A549 (cell line): Measurements from ENCODE around the gene ZNF407. TPM values are rescaled to one million over a fixed set of nuclear protein-coding genes. Genes with fewer than 3 reads are reported as not detected.

Experiments
- ATAC-seq, 2 experiments: fragments of 200-7000 bp in 1 of 2; fragments of >200 bp in 1 of 2; cut with Nextera tagmentation in 1 of 2; cut with Tn5 transposase in 1 of 2; 3 replicates each; pipeline versions ENCODE4 v1.8.0 to v1.9.1; 2018 to 2020; ENCODE audit warnings: mild to moderate bottlenecking in 1 of 2, moderate library complexity in 1 of 2
- CTCF ChIA-PET: fragments of 300-600 bp; sonication (Branson Sonifier 250); formaldehyde crosslinking; extraction: SDS; loops from one replicate; lab custom pipeline; 2021; ENCODE audit warnings: antibody characterized with exemption, inconsistent platforms; lab: Yijun Ruan, JAX
- POLR2A ChIA-PET: fragments of 350-600 bp; formaldehyde crosslinking; extraction: SDS; loops from one replicate; lab custom pipeline; 2021; ENCODE audit warnings: antibody characterized with exemption, inconsistent platforms; lab: Yijun Ruan, JAX
- DNase-seq, 2 experiments: peaks; one replicate each; pipeline versions ENCODE4 v3.0.0 to v3.0.0-alpha.2; 2011 to 2016; ENCODE audit warnings: low read depth in 1 of 2, low spot score in 1 of 2
- FAIRE-seq: peaks from 2 replicates; lab custom pipeline; 2011; peaks lifted over from hg19 to GRCh38; lab: Jason Lieb, UNC
- H3K27ac ChIP-seq, 2 experiments: fragments of >200 bp; sonication (Bioruptor Twin); formaldehyde crosslinking; 3 replicates each; pipeline ENCODE4 v1.5.1; 2016 to 2017
- H3K4me1 ChIP-seq: fragments of >200 bp; sonication (Bioruptor Twin); formaldehyde crosslinking; 3 replicates; pipeline ENCODE4 v1.6.1; 2016
- H3K4me2 ChIP-seq: fragments of >200 bp; sonication (Bioruptor Twin); formaldehyde crosslinking; 3 replicates; pipeline ENCODE4 v1.6.1; 2016
- H3K4me3 ChIP-seq: fragments of >200 bp; sonication (Bioruptor Twin); formaldehyde crosslinking; 3 replicates; pipeline ENCODE4 v1.5.1; 2016
- H3K9me3 ChIP-seq: fragments of >200 bp; sonication (Bioruptor Twin); formaldehyde crosslinking; 3 replicates; pipeline ENCODE4 v1.6.1; 2016
- CHD2 ChIP-seq: fragments of 150-350 bp; IDR thresholded peaks from 2 replicates; pipeline ENCODE4 v1.6.1; 2014; ENCODE audit warnings: low read length; ENCODE audit not compliant: partially characterized antibody
- CHD4 ChIP-seq: fragments of 200-600 bp; sonication (generic); IDR thresholded peaks from 2 replicates; pipeline ENCODE4 v1.6.1; 2016; ENCODE audit warnings: antibody characterized with exemption, mild to moderate bottlenecking, borderline replicate concordance
- CTCF ChIP-seq: fragments of >200 bp; sonication (Bioruptor Twin); formaldehyde crosslinking; IDR thresholded peaks from 3 replicates; pipeline ENCODE4 v1.5.1; 2016
- EHF ChIP-seq: fragments of 250-450 bp; sonication (Bioruptor Pico); IDR thresholded peaks from 2 replicates; pipeline ENCODE4 v1.5.0; 2020; ENCODE audit warnings: mild to moderate bottlenecking
- FOXS1 ChIP-seq: fragments of 250-450 bp; sonication (Bioruptor Pico); IDR thresholded peaks from 2 replicates; pipeline ENCODE4 v1.5.0; 2020; ENCODE audit warnings: mild to moderate bottlenecking, moderate library complexity
- GATA3 ChIP-seq: IDR thresholded peaks from 2 replicates; pipeline ENCODE4 v1.6.1; 2012; ENCODE audit warnings: borderline replicate concordance
- HES2 ChIP-seq: fragments of >200 bp; sonication (Bioruptor Twin); formaldehyde crosslinking; IDR thresholded peaks from 2 replicates; pipeline ENCODE4 v1.6.1; 2016
- HEYL ChIP-seq: fragments of 250-450 bp; sonication (Bioruptor Pico); IDR thresholded peaks from 2 replicates; pipeline ENCODE4 v1.8.0; 2021; ENCODE audit warnings: mild to moderate bottlenecking, moderate library complexity
- HOXB13 ChIP-seq: fragments of 250-450 bp; sonication (Bioruptor Pico); IDR thresholded peaks from 2 replicates; pipeline ENCODE4 v1.5.0; 2020; ENCODE audit warnings: low read depth, mild to moderate bottlenecking, moderate library complexity
- HOXB5 ChIP-seq: fragments of 250-450 bp; sonication (Bioruptor Pico); IDR thresholded peaks from 2 replicates; pipeline ENCODE4 v1.5.0; 2020; ENCODE audit warnings: mild to moderate bottlenecking, moderate library complexity
- JUN ChIP-seq, 2 experiments: fragments of >200 bp; sonication (Bioruptor Twin); formaldehyde crosslinking; IDR thresholded peaks; 2 replicates in 1 of 2; 3 replicates in 1 of 2; pipeline ENCODE4 v1.6.1; 2016 to 2017
- MAFK ChIP-seq: fragments of 450-650 bp; IDR thresholded peaks from 2 replicates; pipeline ENCODE4 v1.6.1; 2014; ENCODE audit not compliant: partially characterized antibody
- MAZ ChIP-seq: fragments of 150-350 bp; IDR thresholded peaks from 2 replicates; pipeline ENCODE4 v1.6.1; 2014; ENCODE audit warnings: antibody characterized with exemption, low read depth, low read length, borderline replicate concordance
- MYC ChIP-seq: IDR thresholded peaks from 2 replicates; pipeline ENCODE4 v1.6.1; 2012; ENCODE audit warnings: mild to moderate bottlenecking, inconsistent platforms, low read length, improper control_type of control experiment, borderline replicate concordance
- NFE2L2 ChIP-seq: fragments of 150-350 bp; conservative IDR thresholded peaks from 2 replicates; pipeline ENCODE4 v1.6.1; 2014; ENCODE audit warnings: low read length
- NR3C1 ChIP-seq: fragments of >200 bp; sonication (Bioruptor Twin); formaldehyde crosslinking; IDR thresholded peaks from 3 replicates; pipeline ENCODE4 v1.6.1; 2017
- PHF8 ChIP-seq: fragments of 200-600 bp; sonication (generic); IDR thresholded peaks from 2 replicates; pipeline ENCODE4 v1.6.1; 2016; ENCODE audit warnings: low read depth, mild to moderate bottlenecking, antibody characterized with exemption, moderate library complexity, borderline replicate concordance
- RARB ChIP-seq: fragments of 250-450 bp; sonication (Bioruptor Pico); IDR thresholded peaks from 2 replicates; pipeline ENCODE4 v1.8.0; 2021; ENCODE audit warnings: mild to moderate bottlenecking, moderate library complexity
- REST ChIP-seq: fragments of 200-600 bp; sonication (generic); IDR thresholded peaks from 2 replicates; pipeline ENCODE4 v1.6.1; 2016; ENCODE audit warnings: antibody characterized with exemption, mild to moderate bottlenecking, moderate library complexity
- RNF2 ChIP-seq: fragments of 200-600 bp; sonication (generic); IDR thresholded peaks from 2 replicates; pipeline ENCODE4 v1.6.1; 2016; ENCODE audit warnings: low read depth, mild to moderate bottlenecking, antibody characterized with exemption, moderate library complexity, borderline replicate concordance
- SREBF2 ChIP-seq: fragments of 450-650 bp; IDR thresholded peaks from 2 replicates; pipeline ENCODE4 v1.6.1; 2014; ENCODE audit warnings: mild to moderate bottlenecking, moderate library complexity
- TFCP2L1 ChIP-seq: fragments of 250-450 bp; sonication (Bioruptor Pico); IDR thresholded peaks from 2 replicates; pipeline ENCODE4 v1.5.0; 2021; ENCODE audit warnings: mild to moderate bottlenecking
- TP53 ChIP-seq: fragments of 250-450 bp; sonication (Bioruptor Pico); IDR thresholded peaks from 2 replicates; pipeline ENCODE4 v1.5.0; 2021; ENCODE audit warnings: mild to moderate bottlenecking, moderate library complexity
- ZFP36 ChIP-seq: fragments of 450-650 bp; IDR thresholded peaks from 2 replicates; pipeline ENCODE4 v1.6.1; 2014; ENCODE audit warnings: borderline replicate concordance; ENCODE audit not compliant: partially characterized antibody
- WGBS: methylation state at CpG from one replicate; pipeline ENCODE4 v1.1.6; 2017; ENCODE audit errors: missing lambda C conversion rate; 5-methylcytosine and 5-hydroxymethylcytosine counted together
- polyA plus RNA-seq, 4 experiments: library from polyadenylated mRNA; depleted of rRNA in 3 of 4; stranded (reverse); fragments of >200 nt; fragmentation: RNase III in 1 of 4; extraction: RNeasy Plus Mini Kit Qiagen cat#74134 plus additional on column Dnase treatment in 1 of 4; gene quantifications; 2 replicates in 3 of 4; 3 replicates in 1 of 4; pipeline ENCODE4 v1.2.3, GENCODE V29; 2011 to 2017

The ZNF407 gene
- polyA plus RNA-seq, 2 of the 4 experiments (the other 2 are of a cell fraction): 2.5 to 3.0 TPM

- H3K9me3 ChIP-seq: no peaks in the 10 kb centered on the region
- ATAC-seq: no peak
- no peaks in the 10 kb centered on the region for H3K4me1 ChIP-seq
- CTCF ChIA-PET: no interaction called here
- no peak overlapping the region for H3K4me3 ChIP-seq
- DNase-seq: no peak
- no peak overlapping the region for H3K4me2 ChIP-seq
- POLR2A ChIA-PET: no interaction called here
- TF ChIP-seq GATA3 (no peak), NFE2L2 (no peak), EHF (CRISPR knock-in tag) (no peak), CTCF (no peak), NR3C1 (no peak), CHD4 (no peak), FOXS1 (CRISPR knock-in tag) (no peak), PHF8 (no peak), JUN (IDR thresholded peaks at IDR 0.05) (no peak), TP53 (CRISPR knock-in tag) (no peak), MAZ (no peak), HEYL (no peak), TFCP2L1 (no peak)
- H3K27ac ChIP-seq: no peak overlapping the region
- no peak for FAIRE-seq
- WGBS: 91% methylated on average over 3 of the region's 3 CpGs
These were observed 361.5 kb downstream of the ZNF407 start for GRCh38 chr18:74959216-74959615.

- WGBS: 86% methylated on average over 6 of the region's 6 CpGs
- H3K9me3 ChIP-seq: no peaks in the 10 kb centered on the region
- POLR2A ChIA-PET: no interaction called here
- DNase-seq: no peak
- no peak for ATAC-seq
- H3K4me2 ChIP-seq: no peak overlapping the region
- no peak overlapping the region for H3K27ac ChIP-seq
- no peak for FAIRE-seq
- no peak overlapping the region for H3K4me3 ChIP-seq
- TF ChIP-seq MAFK (no peak), CHD2 (no peak), NFE2L2 (no peak), TP53 (CRISPR knock-in tag) (no peak), HOXB5 (CRISPR knock-in tag) (no peak), HOXB13 (CRISPR knock-in tag) (no peak), MAZ (no peak), SREBF2 (no peak), HES2 (no peak), TFCP2L1 (no peak), CTCF (no peak), REST (no peak), MYC (no peak), ZFP36 (no peak), RARB (CRISPR knock-in tag) (no peak), RNF2 (no peak)
- TF ChIP-seq, all 56 proteins: peak for 0
- CTCF ChIA-PET: interaction anchor here (0.6 to 0.7 kb wide), 2 partner anchors 13 to 66 kb away, joined by 4 to 5 read pairs; no protein-coding TSS in a partner anchor
- no peaks in the 10 kb centered on the region for H3K4me1 ChIP-seq
These were observed 363.9 kb downstream of the ZNF407 start for GRCh38 chr18:74961596-74961995.
